Measurements from ENCODE around the gene MEI1. TPM values are rescaled to one million over a fixed set of nuclear protein-coding genes. Genes with fewer than 3 reads are reported as not detected.

The MEI1 gene
- total RNA-seq, 2 experiments from 2014 or later = 2.3 to 14.6 TPM

GRCh38 chr22:41739576-41739975, 40.3 kb downstream of the MEI1 start:
- H3K27ac ChIP-seq (ENCODE audit: low read depth, low read length, poor library complexity, severe bottlenecking) = no peak overlapping the region
- H3K9me3 ChIP-seq (ENCODE audit: low read length) = no peaks in the 10 kb centered on the region
- H3K9me2 ChIP-seq (ENCODE audit: insufficient read depth, low read length) = no peaks in the 10 kb centered on the region
- H3K4me3 ChIP-seq (ENCODE audit: low read depth, low read length, poor library complexity, severe bottlenecking) = no peak overlapping the region
- no peaks in the 10 kb centered on the region for H4K20me1 ChIP-seq (ENCODE audit: insufficient read depth, low read length)
- no peaks in the 10 kb centered on the region for H3K36me3 ChIP-seq (ENCODE audit: insufficient read depth, low read length)
- intact Hi-C loops (cut with micrococcal nuclease; ENCODE audit: unreplicated experiment) = no loop called here
- peaks cover 8% of the 10 kb centered on the region for H3K4me1 ChIP-seq (ENCODE audit: insufficient read depth, low read length, poor library complexity, severe bottlenecking)
- DNase-seq (ENCODE audit: low spot score) = no peak
- CTCF ChIA-PET (ENCODE audit: unreplicated experiment) = no interaction called here
- peak overlapping the region; percentile 59 for H2AFZ ChIP-seq (ENCODE audit: low read length)
- no TSS peak for BruUV-seq (replicated peaks)
- H3K79me2 ChIP-seq (ENCODE audit: insufficient read depth, low read depth, low read length) = no peaks in the 10 kb centered on the region
- peak overlapping the region; percentile 30 for H3K4me2 ChIP-seq (ENCODE audit: low read length)
- TF ChIP-seq CTCF (conservative IDR thresholded peaks at IDR 0.05; ENCODE audit: low read length) (no peak), EZH2phosphoT487 (IDR thresholded peaks at IDR 0.05; ENCODE audit: borderline replicate concordance, low read depth, low read length) (no peak)
- POLR2A ChIA-PET = interaction anchor here (2.0 kb wide), 1 partner anchor 43 kb away, joined by 5 read pairs; no protein-coding TSS in a partner anchor

- POLR2A ChIA-PET = interaction anchor here (0.6 kb wide), 1 partner anchor 39 kb away, joined by 3 read pairs; no protein-coding TSS in a partner anchor
- Histone ChIP-seq H3K79me2 (ENCODE audit: insufficient read depth, low read depth, low read length) (no peaks in the 10 kb centered on the region), H3K4me3 (ENCODE audit: low read depth, low read length, poor library complexity, severe bottlenecking) (no peak overlapping the region), H3K9me2 (ENCODE audit: insufficient read depth, low read length) (no peaks in the 10 kb centered on the region), H3K9me3 (ENCODE audit: low read length) (no peaks in the 10 kb centered on the region), H3K4me2 (ENCODE audit: low read length) (no peak overlapping the region), H2AFZ (ENCODE audit: low read length) (no peak overlapping the region), H3K36me3 (ENCODE audit: insufficient read depth, low read length) (no peaks in the 10 kb centered on the region), H4K20me1 (ENCODE audit: insufficient read depth, low read length) (no peaks in the 10 kb centered on the region), H3K27ac (ENCODE audit: low read depth, low read length, poor library complexity, severe bottlenecking) (no peak overlapping the region), H3K4me1 (ENCODE audit: insufficient read depth, low read length, poor library complexity, severe bottlenecking) (peaks cover 35% of the 10 kb centered on the region)
- TF ChIP-seq EZH2phosphoT487 (IDR thresholded peaks at IDR 0.05; ENCODE audit: borderline replicate concordance, low read depth, low read length) (no peak), CTCF (conservative IDR thresholded peaks at IDR 0.05; ENCODE audit: low read length) (peak; percentile 38; the same call in 1 of the 2 replicates)
- DNase-seq (ENCODE audit: low spot score) = no peak
- CTCF ChIA-PET (ENCODE audit: unreplicated experiment) = no interaction called here
- BruUV-seq (replicated peaks) = no TSS peak
- intact Hi-C loops (cut with micrococcal nuclease; ENCODE audit: unreplicated experiment) = loop anchor here (10.0 kb wide), 1 partner anchor 172 kb away; the partner anchor contains the start of gene SHISA8
Observed at GRCh38 chr22:41742918-41743317, 43.6 kb downstream of the MEI1 start.

GRCh38 chr22:41745968-41746367, 46.7 kb downstream of the MEI1 start:
- H4K20me1 ChIP-seq (ENCODE audit: insufficient read depth, low read length) = no peaks in the 10 kb centered on the region
- peak overlapping the region; percentile 57 for H3K27ac ChIP-seq (ENCODE audit: low read depth, low read length, poor library complexity, severe bottlenecking)
- peaks cover 35% of the 10 kb centered on the region for H3K4me1 ChIP-seq (ENCODE audit: insufficient read depth, low read length, poor library complexity, severe bottlenecking)
- TF ChIP-seq CTCF (conservative IDR thresholded peaks at IDR 0.05; ENCODE audit: low read length) = no peak
- TF ChIP-seq EZH2phosphoT487 (IDR thresholded peaks at IDR 0.05; ENCODE audit: borderline replicate concordance, low read depth, low read length) = no peak
- DNase-seq (ENCODE audit: low spot score) = peak; percentile 28
- H3K79me2 ChIP-seq (ENCODE audit: insufficient read depth, low read depth, low read length) = no peaks in the 10 kb centered on the region
- peak overlapping the region; percentile 67 for H3K4me2 ChIP-seq (ENCODE audit: low read length)
- no peaks in the 10 kb centered on the region for H3K36me3 ChIP-seq (ENCODE audit: insufficient read depth, low read length)
- intact Hi-C loops (cut with micrococcal nuclease; ENCODE audit: unreplicated experiment) = loop anchor here (1.0 to 10.0 kb wide), 5 partner anchors 35 to 195 kb away; partner anchors contain the start of genes CCDC134, MEI1 and SHISA8
- POLR2A ChIA-PET = interaction anchor here (0.8 to 2.5 kb wide), 3 partner anchors 35 to 198 kb away, joined by 3 to 16 read pairs (median 3); no protein-coding TSS in a partner anchor
- H3K4me3 ChIP-seq (ENCODE audit: low read depth, low read length, poor library complexity, severe bottlenecking) = no peak overlapping the region
- no peaks in the 10 kb centered on the region for H3K9me2 ChIP-seq (ENCODE audit: insufficient read depth, low read length)
- H2AFZ ChIP-seq (ENCODE audit: low read length) = peak overlapping the region; percentile 53; the same call in 1 of the 2 replicates
- CTCF ChIA-PET (ENCODE audit: unreplicated experiment) = interaction anchor here (0.6 to 1.3 kb wide), 3 partner anchors 44 to 116 kb away, joined by 3 to 5 read pairs (median 3); partner anchors contain the start of gene CCDC134
- no TSS peak for BruUV-seq (replicated peaks)
- no peaks in the 10 kb centered on the region for H3K9me3 ChIP-seq (ENCODE audit: low read length)

All from OCI-LY7 (cell line).